Activated naive CD8-positive, alpha-beta T cell treated with anti-CD3 and anti-CD28 coated beads, Interleukin-2, amount 10 ng/mL, durations not matched to agents 7 days and 5 days (primary cell): ENCODE data around the gene DUSP11. TPM values are rescaled to one million over a fixed set of nuclear protein-coding genes. Genes with fewer than 3 reads are reported as not detected.

Experiments used
- ATAC-seq: fragments of 150-1000 bp; cut with Tn5 transposase; one replicate; pipeline ENCODE4 v1.10.0; 2021; ENCODE audit warnings: low read depth, moderate library complexity
- POLR2A ChIA-PET: fragments of 350-600 bp; sonication (Branson Sonifier 250); formaldehyde crosslinking; loops from one replicate; lab custom pipeline; 2021; ENCODE audit warnings: antibody characterized with exemption; lab: Charles Lee
- DNase-seq: peaks from one replicate; pipeline ENCODE4 v3.0.0; 2021
- H3K27ac Mint-ChIP-seq: one replicate; pipeline ENCODE4 v1.8.0; 2022; ENCODE audit warnings: mild to moderate bottlenecking, mixed read lengths
- H3K27me3 Mint-ChIP-seq: one replicate; pipeline ENCODE4 v1.8.0; 2022; ENCODE audit warnings: mild to moderate bottlenecking, moderate library complexity, mixed read lengths
- H3K36me3 Mint-ChIP-seq: one replicate; pipeline ENCODE4 v1.8.0; 2021; ENCODE audit warnings: mild to moderate bottlenecking, mixed read lengths
- H3K4me1 Mint-ChIP-seq: one replicate; pipeline ENCODE4 v1.8.0; 2021; ENCODE audit warnings: mixed read lengths
- H3K4me3 Mint-ChIP-seq: one replicate; pipeline ENCODE4 v1.8.0; 2022; ENCODE audit warnings: mild to moderate bottlenecking, moderate library complexity, mixed read lengths
- H3K9me3 Mint-ChIP-seq: one replicate; pipeline ENCODE4 v1.8.0; 2021; ENCODE audit warnings: mixed read lengths
- total RNA-seq, 2 experiments: library from RNA; stranded (reverse); gene quantifications; one replicate each; pipeline ENCODE4 v1.2.3, GENCODE V29; 2021

The DUSP11 gene
- total RNA-seq: 10 to 100 TPM; 28.8 to 32.2 TPM

DNA sequence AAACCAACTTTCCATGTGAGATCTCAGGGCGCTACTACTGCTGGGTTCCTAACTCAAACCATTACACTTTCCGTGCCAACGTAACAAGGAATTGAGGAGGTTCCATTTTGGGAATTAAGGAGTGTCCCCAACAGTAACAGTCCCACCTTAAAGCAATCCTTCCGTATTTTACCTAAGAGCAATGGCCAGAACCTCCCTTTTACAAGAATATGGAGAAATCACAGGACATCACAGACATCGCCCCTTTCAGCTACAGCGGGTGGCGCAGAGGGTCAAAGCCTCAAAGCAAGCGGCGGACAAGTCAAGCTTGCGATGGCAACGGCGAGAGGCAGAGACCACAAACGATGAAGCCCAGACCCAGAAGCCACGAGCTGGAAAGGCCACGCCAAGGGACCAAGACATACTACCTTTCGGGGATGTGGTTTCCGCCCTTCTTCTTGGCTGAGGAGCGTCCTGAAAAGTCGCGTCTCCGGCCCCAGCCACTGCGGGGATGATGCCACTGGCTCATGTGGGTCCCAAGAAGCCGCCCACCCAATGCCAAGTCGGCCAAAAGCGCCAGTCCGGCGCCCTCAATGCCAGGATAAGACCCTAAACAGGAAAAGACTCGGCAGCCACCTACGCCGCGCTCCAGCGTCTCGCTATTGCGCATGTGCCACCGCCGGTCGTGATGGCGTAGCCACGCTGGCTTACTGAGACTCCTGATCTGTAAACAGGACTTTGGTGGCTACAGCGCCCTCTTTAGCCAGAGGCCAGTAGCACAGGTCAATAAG lies at the start of gene DUSP11:
DUSP11 (minus strand) TSS at position 637 of the 770 bp plus-strand sequence; CDS start at position 508, 129 bp downstream.
- peak within 1 kb of the TSS; percentile 96 for H3K27ac Mint-ChIP-seq
- DNase-seq (peak; percentile 97), ATAC-seq (peak; percentile 98)
- no peaks in the 10 kb centered on the region for H3K27me3 Mint-ChIP-seq
- peak within 1 kb of the TSS; percentile 97 for H3K4me3 Mint-ChIP-seq
- H3K36me3 Mint-ChIP-seq: peaks cover 9% of the 10 kb centered on the region
- H3K4me1 Mint-ChIP-seq: peaks cover 13% of the 10 kb centered on the region
- H3K9me3 Mint-ChIP-seq: no peaks in the 10 kb centered on the region
- POLR2A ChIA-PET: no interaction called here

DNA sequence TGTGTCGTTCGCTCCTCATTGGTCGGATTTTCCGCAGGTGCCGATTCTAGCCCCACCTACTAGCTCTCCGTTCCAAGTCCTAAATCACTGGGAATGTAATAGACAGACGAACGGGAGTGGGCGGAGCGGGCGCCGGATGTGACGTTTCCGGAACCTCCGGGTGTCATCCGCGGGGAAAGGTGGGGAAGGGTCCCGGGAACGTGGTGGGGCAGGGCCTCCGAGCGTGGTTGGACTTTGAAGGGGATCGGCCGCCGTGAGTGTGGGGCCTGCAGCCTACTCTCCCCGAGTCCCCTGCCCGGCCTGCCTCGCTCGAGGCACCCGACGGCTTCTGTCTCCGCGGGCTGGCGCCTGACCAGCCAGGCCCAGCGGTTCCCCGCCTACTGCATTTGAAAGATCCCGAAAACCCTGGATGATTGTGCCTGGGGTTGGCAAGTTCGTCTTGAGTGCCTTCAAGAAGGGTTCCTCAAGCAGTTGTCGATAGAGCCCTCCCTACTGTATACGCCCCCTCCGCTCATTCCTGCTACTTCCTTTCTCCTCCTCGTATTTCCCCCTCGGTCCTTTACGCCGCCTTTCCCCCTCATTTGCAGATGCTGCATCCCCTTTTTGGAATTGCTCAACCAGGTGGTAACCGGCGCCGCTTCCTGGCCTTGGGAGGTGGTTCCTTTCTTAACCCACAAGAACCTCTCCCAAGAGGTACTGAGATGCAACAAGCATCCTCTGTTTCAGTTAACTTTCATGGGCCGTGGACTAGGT lies 49.1 kb upstream of the DUSP11 start, which contains the start of gene STAMBP:
STAMBP (plus strand) TSS at position 144 of the 753 bp plus-strand sequence. CDS start 1,896 bp downstream, outside the sequence.
- H3K27ac Mint-ChIP-seq: peak within 1 kb of the TSS; percentile 98
- H3K4me1 Mint-ChIP-seq: peaks cover 40% of the 10 kb centered on the region
- peak; percentile 87 for DNase-seq
- POLR2A ChIA-PET: interaction anchor here (0.7 to 2.7 kb wide), 11 partner anchors 68 to 593 kb away, joined by 3 to 20 read pairs (median 6); partner anchors contain the start of genes C2orf81, DGUOK, MOB1A and MTHFD2
- H3K4me3 Mint-ChIP-seq: peak within 1 kb of the TSS; percentile 98
- H3K27me3 Mint-ChIP-seq: peaks cover 2% of the 10 kb centered on the region
- H3K9me3 Mint-ChIP-seq: peaks cover 3% of the 10 kb centered on the region
- peaks cover 25% of the 10 kb centered on the region for H3K36me3 Mint-ChIP-seq
- ATAC-seq: peak; percentile 92

DNA sequence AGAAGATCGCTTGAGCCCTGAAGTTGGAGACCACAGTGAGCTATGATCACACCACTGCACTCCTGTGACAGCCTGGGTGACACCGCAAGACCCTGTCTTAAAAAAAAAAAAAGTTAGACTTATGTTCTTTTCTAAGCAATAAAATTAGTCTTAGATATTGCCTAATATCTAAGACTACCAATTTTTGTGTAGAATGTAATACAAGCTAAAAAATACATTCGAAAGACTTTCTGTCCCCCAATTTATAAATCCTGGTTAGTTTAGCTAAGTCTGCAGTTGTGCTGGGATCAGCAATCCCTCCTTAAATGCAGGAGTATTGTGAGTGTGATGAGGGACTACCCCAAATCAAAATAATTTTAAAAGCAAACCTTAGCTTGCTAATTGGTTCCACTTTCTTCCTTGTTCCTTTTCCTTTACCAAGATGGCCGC lies 48.5 kb upstream of the DUSP11 start:
- Mint-ChIP-seq H3K27ac (peak overlapping the region; percentile 98), H3K9me3 (peaks cover 3% of the 10 kb centered on the region), H3K36me3 (peaks cover 21% of the 10 kb centered on the region), H3K27me3 (peaks cover 2% of the 10 kb centered on the region), H3K4me1 (peaks cover 40% of the 10 kb centered on the region), H3K4me3 (peak overlapping the region; percentile 98)
- DNase-seq: no peak
- ATAC-seq: no peak
- POLR2A ChIA-PET: interaction anchor here (0.7 to 2.7 kb wide), 13 partner anchors 68 to 593 kb away, joined by 3 to 20 read pairs (median 5); partner anchors contain the start of genes C2orf81, DGUOK, MOB1A and MTHFD2

DNA sequence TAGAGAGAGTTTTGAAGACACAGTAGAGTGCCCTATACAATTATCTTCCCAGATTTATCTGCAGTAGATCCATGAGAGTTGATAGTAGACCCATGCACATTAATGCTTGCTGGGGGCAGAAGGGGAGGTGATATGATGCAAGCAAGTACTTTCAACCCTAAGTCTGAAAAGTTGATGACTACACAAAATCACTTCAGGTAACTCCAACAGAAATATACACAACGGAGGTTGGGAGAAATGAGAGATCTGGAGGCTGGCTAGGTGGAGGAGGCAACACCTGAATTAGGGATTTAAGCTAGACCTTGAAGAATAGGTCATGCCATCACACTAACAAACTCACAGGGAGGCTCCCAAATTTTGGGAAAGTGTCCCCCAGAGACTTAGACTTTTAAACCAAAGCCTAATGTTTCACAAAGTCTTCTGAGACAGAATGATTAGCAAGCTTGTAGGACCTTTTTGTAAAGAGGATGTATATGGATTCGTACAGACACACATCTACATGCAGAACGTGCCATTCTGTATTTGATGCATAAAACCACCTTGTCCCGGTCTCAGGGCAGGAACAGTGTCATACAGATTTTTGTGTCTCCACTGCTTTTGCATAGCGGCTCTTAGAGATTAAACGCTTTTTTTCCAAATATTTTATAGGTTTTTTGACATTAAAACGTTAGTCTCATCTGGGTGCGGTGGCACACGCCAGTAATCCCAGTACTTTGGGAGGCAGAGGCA lies 47.9 kb upstream of the DUSP11 start:
- Mint-ChIP-seq H3K36me3 (peaks cover 19% of the 10 kb centered on the region), H3K27me3 (peaks cover 2% of the 10 kb centered on the region), H3K4me1 (peaks cover 39% of the 10 kb centered on the region), H3K9me3 (peaks cover 3% of the 10 kb centered on the region), H3K4me3 (peak overlapping the region; percentile 98), H3K27ac (peak overlapping the region; percentile 78)
- POLR2A ChIA-PET: interaction anchor here (0.7 to 2.7 kb wide), 13 partner anchors 69 to 594 kb away, joined by 3 to 20 read pairs (median 5); partner anchors contain the start of genes C2orf81, DGUOK, MOB1A and MTHFD2
- DNase-seq: no peak
- no peak for ATAC-seq

DNA sequence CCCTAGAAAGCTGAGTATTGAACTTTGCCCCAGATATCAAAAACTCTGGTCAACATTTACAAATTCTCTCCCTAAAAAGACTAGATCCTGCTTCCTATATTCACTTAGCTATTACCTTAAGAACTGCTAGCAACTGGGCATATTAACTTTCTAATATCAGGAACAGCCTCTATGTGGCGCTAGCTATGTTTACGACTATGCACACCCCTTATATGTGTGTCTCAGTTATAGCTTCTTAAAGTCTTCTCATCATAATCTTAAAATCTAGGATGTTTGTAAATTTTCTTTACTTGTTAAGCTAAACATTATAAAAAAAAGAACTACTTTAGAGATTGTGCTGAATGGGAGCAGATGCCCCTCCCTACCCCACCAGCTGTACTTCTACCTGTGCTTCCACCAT lies 47.1 kb upstream of the DUSP11 start:
- no peaks in the 10 kb centered on the region for H3K9me3 Mint-ChIP-seq
- DNase-seq: no peak
- H3K4me1 Mint-ChIP-seq: peaks cover 34% of the 10 kb centered on the region
- H3K4me3 Mint-ChIP-seq: peak overlapping the region; percentile 98
- peaks cover 2% of the 10 kb centered on the region for H3K27me3 Mint-ChIP-seq
- H3K27ac Mint-ChIP-seq: no peak overlapping the region
- no peak for ATAC-seq
- H3K36me3 Mint-ChIP-seq: peaks cover 12% of the 10 kb centered on the region
- POLR2A ChIA-PET: interaction anchor here (2.7 kb wide), 1 partner anchor 352 kb away, joined by 20 read pairs; the partner anchor contains the start of gene MOB1A

DNA sequence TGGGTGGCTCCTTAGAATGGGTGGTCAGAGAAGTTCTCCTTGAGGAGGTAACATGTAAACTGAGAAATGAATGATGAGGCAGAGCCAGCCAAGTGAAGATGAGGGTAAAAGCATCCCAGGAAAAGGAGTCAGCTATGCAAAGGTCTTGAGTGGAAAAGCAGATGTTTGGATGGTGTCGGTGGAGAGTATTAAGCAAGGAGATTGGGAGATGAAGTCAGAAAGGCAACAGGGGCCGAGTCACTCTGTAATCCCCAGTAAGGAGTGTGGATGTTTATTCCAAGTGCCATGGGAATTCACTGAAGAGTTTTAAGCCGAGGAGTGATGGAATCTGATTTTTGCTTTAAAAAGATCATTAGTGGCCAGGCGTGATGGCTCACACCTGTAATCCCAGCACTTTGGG lies 45.5 kb upstream of the DUSP11 start:
- Mint-ChIP-seq H3K4me1 (peaks cover 23% of the 10 kb centered on the region), H3K4me3 (no peak overlapping the region), H3K36me3 (peaks cover 1% of the 10 kb centered on the region), H3K27me3 (peaks cover 2% of the 10 kb centered on the region), H3K27ac (no peak overlapping the region), H3K9me3 (no peaks in the 10 kb centered on the region)
- DNase-seq (no peak), ATAC-seq (no peak)
- POLR2A ChIA-PET: interaction anchor here (2.0 kb wide), 1 partner anchor 322 kb away, joined by 6 read pairs; the partner anchor contains the start of gene BOLA3

DNA sequence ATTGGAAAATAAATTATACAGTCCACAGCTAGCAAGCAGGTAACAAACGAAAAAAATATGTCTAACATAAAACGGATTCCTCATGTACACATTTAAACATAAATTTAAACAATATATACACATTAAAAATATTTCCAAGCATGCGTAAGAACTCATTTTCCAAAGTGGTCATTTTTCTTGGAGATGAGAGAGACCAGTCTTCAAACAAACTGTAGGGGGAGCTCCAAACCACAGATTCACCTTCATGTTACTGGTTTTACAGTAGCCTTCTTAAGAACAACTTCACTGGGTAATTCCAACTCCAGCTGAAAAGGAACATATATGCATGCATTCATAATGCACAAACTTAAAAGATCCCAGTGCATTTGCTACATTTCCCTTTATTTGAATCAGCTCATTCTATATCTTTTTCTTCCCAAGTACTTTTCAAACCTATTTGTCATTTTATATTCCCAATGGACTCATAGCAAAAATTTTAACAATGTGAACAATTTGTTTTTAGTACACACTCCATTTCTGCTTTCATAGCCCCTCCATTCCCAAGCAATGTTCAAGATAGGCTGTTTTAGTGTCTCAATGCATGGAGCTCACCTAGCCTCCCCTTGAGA lies 44.1 kb upstream of the DUSP11 start:
- Mint-ChIP-seq H3K27me3 (peaks cover 5% of the 10 kb centered on the region), H3K4me3 (no peak overlapping the region), H3K27ac (no peak overlapping the region), H3K9me3 (no peaks in the 10 kb centered on the region), H3K4me1 (peaks cover 10% of the 10 kb centered on the region), H3K36me3 (no peaks in the 10 kb centered on the region)
- POLR2A ChIA-PET: interaction anchor here (0.6 to 2.0 kb wide), 5 partner anchors 8 to 323 kb away, joined by 3 to 6 read pairs (median 3); partner anchors contain the start of gene BOLA3
- ATAC-seq (no peak), DNase-seq (no peak)

DNA sequence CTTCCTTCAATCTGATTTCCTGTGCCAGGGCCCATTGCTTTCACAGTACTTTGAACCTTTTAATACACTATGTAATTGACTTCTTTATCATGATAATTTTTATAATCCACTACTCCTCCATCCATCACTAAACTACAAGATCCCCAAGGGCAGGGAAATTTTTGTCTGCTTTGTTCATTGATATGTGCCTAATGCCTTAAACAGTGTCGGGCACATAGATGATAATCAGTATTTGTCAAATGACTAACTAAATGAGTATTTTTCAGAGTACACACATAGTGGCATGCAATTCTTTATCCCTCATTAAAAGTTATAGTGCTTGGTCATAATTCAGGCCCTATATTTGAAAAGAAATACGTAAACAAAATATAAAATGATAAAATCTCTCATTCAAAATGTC lies 43.5 kb upstream of the DUSP11 start:
- peaks cover 5% of the 10 kb centered on the region for H3K27me3 Mint-ChIP-seq
- peaks cover 8% of the 10 kb centered on the region for H3K4me1 Mint-ChIP-seq
- H3K4me3 Mint-ChIP-seq: no peak overlapping the region
- POLR2A ChIA-PET: interaction anchor here (0.6 to 2.0 kb wide), 3 partner anchors 164 to 324 kb away, joined by 3 to 6 read pairs (median 3); partner anchors contain the start of gene BOLA3
- H3K36me3 Mint-ChIP-seq: no peaks in the 10 kb centered on the region
- no peak overlapping the region for H3K27ac Mint-ChIP-seq
- H3K9me3 Mint-ChIP-seq: no peaks in the 10 kb centered on the region
- DNase-seq (no peak), ATAC-seq (no peak)

DNA sequence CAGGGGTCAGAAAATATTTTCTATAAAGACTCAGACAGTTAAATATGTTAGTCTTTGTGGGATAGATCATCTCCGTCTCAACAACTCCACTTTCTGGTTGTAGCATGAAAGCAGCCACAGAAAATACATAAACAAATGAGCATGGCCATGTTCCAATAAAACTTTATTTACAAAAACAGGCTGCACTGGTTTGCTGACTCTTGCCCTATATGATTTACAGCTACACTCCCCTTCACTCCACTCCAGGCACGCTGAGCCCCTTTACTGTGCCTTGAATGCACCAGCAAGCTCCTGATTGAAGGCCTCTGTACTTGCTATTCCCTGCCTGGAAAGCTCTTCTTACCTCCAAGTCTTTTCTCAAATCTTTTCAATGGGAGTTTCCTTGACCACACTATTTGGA lies 43.1 kb upstream of the DUSP11 start:
- Mint-ChIP-seq H3K36me3 (no peaks in the 10 kb centered on the region), H3K27me3 (peaks cover 5% of the 10 kb centered on the region), H3K4me3 (no peak overlapping the region), H3K27ac (no peak overlapping the region), H3K4me1 (peaks cover 8% of the 10 kb centered on the region), H3K9me3 (no peaks in the 10 kb centered on the region)
- ATAC-seq (no peak), DNase-seq (no peak)
- POLR2A ChIA-PET: interaction anchor here (0.5 kb wide), 1 partner anchor 512 kb away, joined by 3 read pairs; no protein-coding TSS in a partner anchor

DNA sequence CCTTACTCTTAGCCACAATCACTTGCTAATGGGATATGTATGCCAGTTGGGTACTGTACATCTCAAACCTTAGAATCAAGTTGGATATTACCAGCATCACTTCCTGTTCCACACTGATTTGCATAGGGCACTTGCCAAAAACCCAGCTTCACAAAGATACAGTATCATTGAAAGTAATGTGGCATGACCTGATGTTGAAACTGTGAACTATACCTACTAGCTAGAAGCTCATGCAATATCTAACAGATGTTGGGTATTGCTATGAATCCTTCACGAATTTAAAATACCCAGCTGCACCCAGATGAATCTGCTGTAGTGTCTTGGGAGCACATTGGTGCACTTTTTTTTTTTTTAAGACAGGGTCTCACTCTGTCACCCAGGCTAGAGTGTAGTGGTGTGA lies 42.4 kb upstream of the DUSP11 start:
- no peak for ATAC-seq
- DNase-seq: no peak
- Mint-ChIP-seq H3K27ac (no peak overlapping the region), H3K4me1 (peaks cover 4% of the 10 kb centered on the region), H3K36me3 (no peaks in the 10 kb centered on the region), H3K9me3 (no peaks in the 10 kb centered on the region), H3K27me3 (peaks cover 5% of the 10 kb centered on the region), H3K4me3 (no peak overlapping the region)
- POLR2A ChIA-PET: no interaction called here

DNA sequence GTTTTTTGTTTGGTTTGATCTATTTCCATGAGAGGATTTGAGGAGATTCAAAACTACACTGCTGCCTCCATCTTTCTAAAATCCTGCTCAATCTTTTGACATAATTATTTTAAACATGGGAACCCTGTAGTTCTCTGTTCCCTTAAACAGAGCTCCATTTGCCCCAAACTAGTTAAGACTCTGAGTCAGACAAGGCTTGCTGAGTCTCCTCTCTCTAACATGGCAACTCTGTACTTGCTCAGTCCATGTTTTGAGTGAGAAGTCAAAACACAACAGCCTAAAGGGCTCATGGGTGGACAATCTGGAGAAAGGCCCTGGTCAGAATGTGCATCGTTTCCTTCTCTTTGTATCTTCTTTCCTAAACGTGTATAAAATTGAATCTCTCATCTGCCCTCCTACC lies 41.8 kb upstream of the DUSP11 start:
- POLR2A ChIA-PET: no interaction called here
- no peak for ATAC-seq
- H3K36me3 Mint-ChIP-seq: no peaks in the 10 kb centered on the region

DNA sequence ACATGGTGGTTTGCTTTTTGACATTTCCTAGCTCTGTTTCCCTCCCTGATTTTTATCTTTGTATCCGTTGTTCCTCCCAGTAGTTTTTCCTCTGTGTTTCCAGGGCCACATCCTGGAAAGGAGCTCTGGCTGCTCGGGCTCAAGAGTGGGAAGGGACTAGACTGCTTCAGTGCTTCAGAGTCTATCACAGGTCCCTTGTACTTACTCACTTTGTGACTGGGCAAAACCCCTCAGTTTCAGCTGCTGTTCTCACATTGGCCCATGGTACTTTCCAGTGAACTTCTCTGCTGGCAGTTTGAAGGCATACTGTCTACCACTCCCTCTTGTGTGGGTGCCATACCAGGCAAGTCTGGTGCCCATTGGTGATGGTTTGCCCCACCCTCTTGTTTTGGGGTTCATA lies 41.3 kb upstream of the DUSP11 start:
- Mint-ChIP-seq H3K9me3 (no peaks in the 10 kb centered on the region), H3K27ac (no peak overlapping the region), H3K4me1 (peaks cover 4% of the 10 kb centered on the region), H3K4me3 (no peak overlapping the region), H3K36me3 (no peaks in the 10 kb centered on the region), H3K27me3 (peaks cover 8% of the 10 kb centered on the region)
- POLR2A ChIA-PET: no interaction called here
- no peak for DNase-seq
- no peak for ATAC-seq

More for the DNA sequence above, 41.8 kb upstream of the DUSP11 start:
- H3K9me3 Mint-ChIP-seq: no peaks in the 10 kb centered on the region
- H3K4me1 Mint-ChIP-seq: peaks cover 4% of the 10 kb centered on the region
- no peak overlapping the region for H3K27ac Mint-ChIP-seq
- no peak overlapping the region for H3K4me3 Mint-ChIP-seq
- peaks cover 6% of the 10 kb centered on the region for H3K27me3 Mint-ChIP-seq
- DNase-seq: no peak
